Stimulated activated CD4-positive, alpha-beta T cell treated with anti-CD3 and anti-CD28 coated beads, Interleukin-1b, Interleukin-23, amount 100 ng/mL, for 24 hours (primary cell): ENCODE results near the gene IPO7.
"Not testable (repeated sequence)": the region's sequence is repeated elsewhere in the genome, so short reads cannot be mapped to it uniquely, and the experiment has no call there.

Experiments
- DNase-seq, 4 experiments: peaks; one replicate each; pipeline ENCODE4 v3.0.0-alpha.2; 2020; ENCODE audit warnings: low read depth in 4 of 4, low spot score in 1 of 4

The IPO7 gene

GRCh38 chr11:9397746-9398680 is 13.6 kb downstream of the IPO7 start:
- DNase-seq = no peak

- DNase-seq = no peak
These were observed 15.0 kb downstream of the IPO7 start for GRCh38 chr11:9399466-9399865.

- DNase-seq = not testable (repeated sequence)
These were observed 17.4 kb downstream of the IPO7 start for GRCh38 chr11:9401884-9402283.

- DNase-seq = no peak
These were observed 44.3 kb downstream of the IPO7 start for GRCh38 chr11:9428706-9429105.

GRCh38 chr11:9438611-9439010 is 54.2 kb downstream of the IPO7 start:
- no peak for DNase-seq

GRCh38 chr11:9446230-9446629 is 61.8 kb downstream of the IPO7 start:
- DNase-seq = no peak

GRCh38 chr11:9448576-9449352 is 64.3 kb downstream of the IPO7 start:
- DNase-seq = no peak

- DNase-seq = not testable (repeated sequence)
These were observed 67.6 kb downstream of the IPO7 start for GRCh38 chr11:9452023-9452422.

- DNase-seq = no peak
These were observed 71.3 kb downstream of the IPO7 start for GRCh38 chr11:9455722-9456121.

GRCh38 chr11:9459667-9460321 is 75.3 kb downstream of the IPO7 start:
- DNase-seq = peak in 2 of 4 experiments; percentile 6 to 9

GRCh38 chr11:9460322-9461062 is 76.0 kb downstream of the IPO7 start, which contains the start of gene ZNF143:
Gene ZNF143 (plus strand): TSS chr11:9461012. CDS start chr11:9471309, 10,297 bp downstream.
- peak; percentile 99 to 100 (median 100) for DNase-seq

GRCh38 chr11:9461063-9461759 is 76.8 kb downstream of the IPO7 start:
- peak; percentile 37 to 70 (median 54) for DNase-seq

GRCh38 chr11:9461760-9462134 is 77.3 kb downstream of the IPO7 start:
- DNase-seq = no peak

GRCh38 chr11:9462172-9462799 is 77.8 kb downstream of the IPO7 start:
- no peak for DNase-seq

- DNase-seq = no peak
These were observed 78.5 kb downstream of the IPO7 start for GRCh38 chr11:9462806-9463537.

- no peak for DNase-seq
These were observed 86.3 kb downstream of the IPO7 start for GRCh38 chr11:9470765-9471164.

- no peak for DNase-seq
These were observed 89.0 kb downstream of the IPO7 start for GRCh38 chr11:9473408-9473807.

- DNase-seq = no peak
These were observed 95.4 kb downstream of the IPO7 start for GRCh38 chr11:9479899-9480298.
